ENCODE measurements around the gene KCNMB3. TPM values are rescaled to one million over a fixed set of nuclear protein-coding genes. Genes with fewer than 3 reads are reported as not detected.

KCNMB3 gene, protein sequence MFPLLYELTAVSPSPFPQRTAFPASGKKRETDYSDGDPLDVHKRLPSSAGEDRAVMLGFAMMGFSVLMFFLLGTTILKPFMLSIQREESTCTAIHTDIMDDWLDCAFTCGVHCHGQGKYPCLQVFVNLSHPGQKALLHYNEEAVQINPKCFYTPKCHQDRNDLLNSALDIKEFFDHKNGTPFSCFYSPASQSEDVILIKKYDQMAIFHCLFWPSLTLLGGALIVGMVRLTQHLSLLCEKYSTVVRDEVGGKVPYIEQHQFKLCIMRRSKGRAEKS
- total RNA-seq (ENCODE audit: low replicate concordance) = 0.75 and 1.3 TPM in 2 replicates

DNA sequence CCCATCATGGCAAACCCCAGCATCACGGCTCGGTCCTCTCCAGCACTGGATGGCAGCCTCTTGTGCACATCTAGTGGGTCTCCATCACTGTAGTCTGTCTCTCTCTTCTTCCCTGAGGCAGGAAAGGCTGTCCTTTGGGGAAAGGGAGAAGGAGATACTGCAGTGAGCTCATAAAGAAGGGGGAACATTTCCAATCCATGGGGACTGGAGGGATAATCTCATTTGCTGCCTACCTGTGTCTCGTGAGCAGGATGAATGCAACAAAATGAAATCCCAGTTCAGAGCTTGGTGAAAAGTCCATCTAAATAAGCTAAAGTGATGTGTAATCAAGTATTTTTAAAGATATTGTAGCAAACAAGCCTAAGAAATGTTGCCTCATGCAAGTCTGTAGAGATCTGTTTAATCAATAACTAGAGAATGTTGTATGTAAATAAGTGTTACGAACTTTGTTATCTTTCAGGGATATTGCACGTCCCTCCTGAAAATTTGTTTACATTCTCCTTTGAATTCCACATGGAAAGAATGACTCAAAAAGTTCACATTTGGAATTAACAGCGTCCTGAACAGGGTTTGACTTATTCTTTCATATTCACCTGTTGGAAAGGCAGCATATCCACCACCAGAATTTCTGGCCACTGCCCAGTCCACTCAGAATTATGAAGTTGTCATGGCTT lies at the start of gene KCNMB3:
TSS of gene KCNMB3 (minus strand) at position 312 of the 674 bp plus-strand sequence. CDS start at position 188, 124 bp downstream.

Other genes starting within 250 kb of the KCNMB3 start
- gene ZMAT3, start 179.3 kb downstream of the KCNMB3 start, total RNA-seq (ENCODE audit: low replicate concordance) = 22.3 and 28.6 TPM in 2 replicates
- 18.0 and 25.3 TPM in 2 replicates for gene PIK3CA, start 102.8 kb downstream of the KCNMB3 start, total RNA-seq (ENCODE audit: low replicate concordance)
- gene ZNF639, start 71.9 kb upstream of the KCNMB3 start, total RNA-seq (ENCODE audit: low replicate concordance) = 14.9 and 34.0 TPM in 2 replicates
- 26.2 and 39.3 TPM in 2 replicates for gene MFN1, start 96.6 kb upstream of the KCNMB3 start, total RNA-seq (ENCODE audit: low replicate concordance)
- 40.2 and 54.2 TPM in 2 replicates for gene GNB4, start 200.4 kb upstream of the KCNMB3 start, total RNA-seq (ENCODE audit: low replicate concordance)

Data from smooth muscle cell of the coronary artery (primary cell).